NCI-H2107 treated with DMSO at 0.1 percent for 48 hours (cell line): ENCODE results near the gene TNNI3.
"Not testable (repeated sequence)": the region's sequence is repeated elsewhere in the genome, so short reads cannot be mapped to it uniquely, and the experiment has no call there.

Experiments used
- DNase-seq: peaks from one replicate; lab custom pipeline; 2025; ENCODE audit not compliant: unreplicated experiment; lab: John Stamatoyannopoulos, UW

The TNNI3 gene

GRCh38 chr19:55173186-55173713 is 15.7 kb upstream of the TNNI3 start:
- no peak for DNase-seq

- DNase-seq: no peak
Observed at GRCh38 chr19:55172741-55173140, 15.2 kb upstream of the TNNI3 start.

GRCh38 chr19:55172318-55172717 is 14.8 kb upstream of the TNNI3 start:
- not testable (repeated sequence) for DNase-seq

- DNase-seq: no peak
Observed at GRCh38 chr19:55171440-55171839, 13.9 kb upstream of the TNNI3 start.

- no peak for DNase-seq
Observed at GRCh38 chr19:55169136-55169535, 11.6 kb upstream of the TNNI3 start.

GRCh38 chr19:55166530-55167268 is 9.2 kb upstream of the TNNI3 start, which contains the start of gene DNAAF3:
Gene DNAAF3, minus strand, starts transcription at chr19:55166613. Its CDS starts 200 bp downstream, at chr19:55166413.
- DNase-seq: peak; percentile 81

- DNase-seq: peak; percentile 49
Observed at GRCh38 chr19:55165952-55166529, 8.5 kb upstream of the TNNI3 start.

- DNase-seq: no peak
Observed at GRCh38 chr19:55161571-55162322, 4.2 kb upstream of the TNNI3 start.

GRCh38 chr19:55160986-55161365 is 3.4 kb upstream of the TNNI3 start:
- DNase-seq: no peak

- DNase-seq: peak; percentile 78
Observed at GRCh38 chr19:55160128-55160985, 2.8 kb upstream of the TNNI3 start.

GRCh38 chr19:55158848-55159749 is 1.6 kb upstream of the TNNI3 start:
- no peak for DNase-seq

GRCh38 chr19:55158423-55158822 is 891 bp upstream of the TNNI3 start:
- DNase-seq: no peak

GRCh38 chr19:55156202-55157063 is 1.1 kb downstream of the TNNI3 start:
- peak; percentile 30 for DNase-seq

GRCh38 chr19:55155784-55156183 is 1.7 kb downstream of the TNNI3 start:
- not testable (repeated sequence) for DNase-seq

- no peak for DNase-seq
Observed at GRCh38 chr19:55153652-55154264, 3.8 kb downstream of the TNNI3 start.

- no peak for DNase-seq
Observed at GRCh38 chr19:55152017-55152416, 5.5 kb downstream of the TNNI3 start.

GRCh38 chr19:55149078-55150003 is 8.2 kb downstream of the TNNI3 start, which contains the start of gene TNNT1:
Gene TNNT1, minus strand, starts transcription at chr19:55149206. Its CDS starts 2,049 bp downstream, at chr19:55147157.
- no peak for DNase-seq
